ENCODE data around the gene ZSWIM9.

Gene ZSWIM9

DNA sequence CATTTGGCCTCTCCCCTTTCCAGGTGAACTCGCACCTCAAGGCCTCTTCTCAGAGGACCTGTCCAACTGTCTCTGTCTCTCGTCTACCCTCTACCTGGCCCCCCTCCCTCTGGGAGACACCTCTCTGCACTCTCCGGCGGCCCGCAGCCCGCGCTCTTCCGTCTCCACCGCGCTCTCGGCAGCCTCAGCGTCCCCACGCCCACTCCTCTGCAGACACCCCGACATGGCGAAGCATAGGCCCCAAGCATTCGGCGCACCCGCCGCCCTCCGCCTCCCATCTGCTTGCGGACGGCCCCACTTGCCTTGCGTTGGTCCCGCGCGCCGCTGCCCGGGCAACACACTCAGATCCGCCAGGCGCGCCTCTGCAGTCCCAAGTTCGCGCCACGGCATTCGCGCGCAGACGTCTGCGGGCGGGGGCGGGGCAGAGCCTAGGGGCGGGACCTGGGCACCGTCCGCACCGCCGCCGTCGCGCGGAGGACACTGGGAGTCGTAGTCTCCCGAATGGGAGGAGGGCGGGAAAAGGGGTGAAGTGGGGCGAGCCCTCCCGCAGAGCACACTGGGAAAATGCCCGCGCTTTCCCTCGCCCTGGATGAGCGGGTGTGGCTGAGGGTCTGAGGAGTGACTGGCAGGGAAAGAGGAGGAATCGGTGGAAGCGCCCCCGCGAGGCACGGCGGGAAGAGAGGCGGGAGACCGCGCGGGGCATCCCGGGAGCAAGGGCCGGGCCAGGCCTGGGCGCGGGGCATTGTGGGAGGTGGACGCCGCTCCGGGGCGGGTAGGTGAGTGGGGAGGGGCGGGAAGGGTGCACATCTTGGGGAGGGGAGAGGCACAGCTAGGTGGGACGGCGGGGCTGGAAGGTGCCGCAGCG, at the start of gene ZSWIM9, which contains the start of gene LIG1:
Gene ZSWIM9 (plus strand): TSS at position 742 of the 865 bp plus-strand sequence. CDS start 1,123 bp downstream, outside the sequence.
Gene LIG1 (minus strand): TSS at position 406 of the 865 bp plus-strand sequence. CDS start 4,778 bp downstream, outside the sequence.
- Histone ChIP-seq H3K4me3 (ENCODE audit: low read depth in 1 of 2, low read length in 2 of 2) (peak within 1 kb of the TSS; percentile 90 to 91), H3K4me1 (ENCODE audit: control insufficient read depth in 1 of 2, insufficient read depth in 2 of 2, low read length in 2 of 2) (peaks cover 5 to 18% of the 10 kb centered on the region in 2 donors), H3K27ac (ENCODE audit: low read length) (peak within 1 kb of the TSS; percentile 69), H3K36me3 (ENCODE audit: control insufficient read depth in 1 of 2, insufficient read depth in 2 of 2, low read length in 2 of 2) (peaks cover 5 to 19% of the 10 kb centered on the region in 2 donors), H3K9me3 (ENCODE audit: control insufficient read depth in 1 of 2, low read length in 2 of 2) (no peaks in the 10 kb centered on the region), H3K27me3 (ENCODE audit: low read depth, low read length) (no peaks in the 10 kb centered on the region)

DNA sequence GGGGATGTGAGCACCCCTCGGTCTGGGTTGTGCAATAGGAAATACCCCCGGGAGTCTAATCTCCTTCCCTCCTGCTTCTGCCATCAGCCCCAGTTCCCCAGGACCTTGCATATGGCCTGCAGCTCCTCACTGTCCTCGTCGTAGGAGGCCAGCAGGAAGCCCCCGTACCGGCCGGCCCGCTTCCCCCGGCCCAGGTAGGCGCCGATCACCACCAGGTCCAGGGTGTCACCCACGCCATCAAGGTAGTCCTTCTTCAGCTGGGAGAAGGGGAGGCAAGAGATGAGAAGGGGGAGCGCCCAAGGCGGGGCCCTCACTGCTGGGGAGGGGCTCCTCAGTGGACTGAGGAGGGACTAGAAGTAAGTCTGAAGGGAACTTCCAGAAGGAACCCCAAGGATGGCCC, 49.4 kb upstream of the ZSWIM9 start:
- Histone ChIP-seq H3K4me3 (ENCODE audit: low read depth in 1 of 2, low read length in 2 of 2) (no peak overlapping the region), H3K9me3 (ENCODE audit: control insufficient read depth in 1 of 2, low read length in 2 of 2) (no peaks in the 10 kb centered on the region), H3K27ac (ENCODE audit: low read length) (no peak overlapping the region), H3K27me3 (ENCODE audit: low read depth, low read length) (no peaks in the 10 kb centered on the region), H3K4me1 (ENCODE audit: control insufficient read depth in 1 of 2, insufficient read depth in 2 of 2, low read length in 2 of 2) (no peaks in the 10 kb centered on the region), H3K36me3 (ENCODE audit: control insufficient read depth in 1 of 2, insufficient read depth in 2 of 2, low read length in 2 of 2) (peaks cover 0 to 3% of the 10 kb centered on the region in 2 donors)

DNA sequence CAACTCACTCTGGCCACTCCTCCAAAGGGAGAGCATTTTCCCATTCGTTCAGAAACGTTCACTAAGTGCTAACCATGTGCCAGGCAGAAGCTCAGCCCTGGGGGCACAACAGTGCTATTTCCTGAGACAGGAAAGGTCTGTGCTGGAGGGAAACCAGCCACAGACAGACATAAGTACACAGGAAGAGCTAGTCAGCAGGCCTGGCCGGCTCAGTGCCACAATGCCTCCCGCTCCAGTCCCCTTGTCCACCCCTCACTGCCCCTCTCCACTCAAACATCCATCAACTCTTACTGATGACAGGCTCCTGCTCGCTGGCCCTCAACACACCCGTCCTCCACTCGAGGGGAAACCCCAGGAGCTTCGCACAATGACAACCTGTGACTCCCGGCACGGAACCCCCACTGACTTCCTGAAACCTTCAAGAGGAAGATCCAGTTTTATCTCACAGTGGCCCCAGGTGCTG, 48.5 kb upstream of the ZSWIM9 start:
- Histone ChIP-seq H3K27me3 (ENCODE audit: low read depth, low read length) (no peaks in the 10 kb centered on the region), H3K4me3 (ENCODE audit: low read depth in 1 of 2, low read length in 2 of 2) (no peak overlapping the region), H3K36me3 (ENCODE audit: control insufficient read depth in 1 of 2, insufficient read depth in 2 of 2, low read length in 2 of 2) (peaks cover 0 to 5% of the 10 kb centered on the region in 2 donors), H3K9me3 (ENCODE audit: control insufficient read depth in 1 of 2, low read length in 2 of 2) (no peaks in the 10 kb centered on the region), H3K4me1 (ENCODE audit: control insufficient read depth in 1 of 2, insufficient read depth in 2 of 2, low read length in 2 of 2) (no peaks in the 10 kb centered on the region), H3K27ac (ENCODE audit: low read length) (no peak overlapping the region)

DNA sequence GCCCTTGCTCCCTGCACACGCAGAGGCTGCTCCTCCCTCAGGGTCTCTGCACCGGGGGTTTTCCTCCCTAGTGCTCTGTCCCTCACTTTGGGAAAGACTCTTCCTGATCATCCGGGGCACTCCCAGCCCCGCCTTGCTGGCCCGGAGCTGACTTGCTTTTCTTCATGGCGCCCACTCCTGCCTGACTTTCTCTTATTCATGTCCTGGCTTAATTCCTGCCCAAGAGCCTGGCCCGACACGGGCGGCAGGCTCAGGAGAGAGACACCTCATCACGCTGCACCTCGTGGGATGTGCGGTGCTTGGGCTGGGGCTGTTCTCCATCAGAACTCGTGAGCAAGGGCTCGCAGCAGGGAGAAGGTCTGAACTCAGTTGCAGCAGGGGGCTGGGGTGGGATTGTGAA, 48.1 kb upstream of the ZSWIM9 start:
- no peak overlapping the region for H3K4me3 ChIP-seq (ENCODE audit: low read depth in 1 of 2, low read length in 2 of 2)
- no peaks in the 10 kb centered on the region for H3K4me1 ChIP-seq (ENCODE audit: control insufficient read depth in 1 of 2, insufficient read depth in 2 of 2, low read length in 2 of 2)
- H3K27ac ChIP-seq (ENCODE audit: low read length), result no peak overlapping the region
- no peaks in the 10 kb centered on the region for H3K27me3 ChIP-seq (ENCODE audit: low read depth, low read length)
- no peaks in the 10 kb centered on the region for H3K9me3 ChIP-seq (ENCODE audit: control insufficient read depth in 1 of 2, low read length in 2 of 2)
- peaks cover 0 to 10% of the 10 kb centered on the region in 2 donors for H3K36me3 ChIP-seq (ENCODE audit: control insufficient read depth in 1 of 2, insufficient read depth in 2 of 2, low read length in 2 of 2)

DNA sequence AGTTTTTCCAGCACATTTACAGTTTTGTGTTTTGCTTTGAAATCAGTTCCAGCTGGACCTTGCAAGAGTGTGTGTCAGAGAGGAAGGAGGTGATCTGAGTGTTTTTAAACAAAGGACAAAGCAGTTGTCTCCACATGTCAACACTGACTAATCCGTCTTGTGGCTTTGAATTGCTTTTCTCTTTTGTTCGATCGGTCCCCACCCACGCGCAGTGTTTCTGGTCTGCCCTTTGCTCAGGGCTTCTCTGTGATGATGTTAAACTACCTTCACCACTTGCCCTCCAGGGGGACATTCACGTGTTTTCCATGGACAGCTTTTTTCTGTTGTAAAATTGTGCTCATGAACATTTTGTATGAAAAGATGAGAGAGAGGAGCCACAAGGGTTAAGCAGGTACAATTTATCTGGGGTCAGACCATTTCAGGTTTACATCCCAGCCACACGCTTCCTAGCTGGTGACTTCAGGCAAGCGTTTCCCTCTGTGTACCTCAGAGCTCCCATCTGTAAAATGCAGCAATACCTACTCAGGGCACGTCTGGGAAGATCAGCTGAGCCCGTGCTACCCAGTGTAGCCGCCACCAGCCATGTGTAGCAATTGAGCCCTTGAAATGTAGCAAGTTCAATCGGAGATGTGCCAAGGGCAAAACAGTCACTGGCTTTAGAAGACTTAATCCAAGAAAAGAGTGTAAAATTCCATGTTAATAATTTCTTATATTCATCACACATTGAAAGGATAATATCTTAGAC, 46.4 kb upstream of the ZSWIM9 start:
- no peak overlapping the region for H3K27ac ChIP-seq (ENCODE audit: low read length)
- no peaks in the 10 kb centered on the region for H3K27me3 ChIP-seq (ENCODE audit: low read depth, low read length)
- H3K9me3 ChIP-seq (ENCODE audit: control insufficient read depth in 1 of 2, low read length in 2 of 2), result no peaks in the 10 kb centered on the region
- H3K4me1 ChIP-seq (ENCODE audit: control insufficient read depth in 1 of 2, insufficient read depth in 2 of 2, low read length in 2 of 2), result no peaks in the 10 kb centered on the region
- H3K4me3 ChIP-seq (ENCODE audit: low read depth in 1 of 2, low read length in 2 of 2), result no peak overlapping the region
- peaks cover 0 to 21% of the 10 kb centered on the region in 2 donors for H3K36me3 ChIP-seq (ENCODE audit: control insufficient read depth in 1 of 2, insufficient read depth in 2 of 2, low read length in 2 of 2)

DNA sequence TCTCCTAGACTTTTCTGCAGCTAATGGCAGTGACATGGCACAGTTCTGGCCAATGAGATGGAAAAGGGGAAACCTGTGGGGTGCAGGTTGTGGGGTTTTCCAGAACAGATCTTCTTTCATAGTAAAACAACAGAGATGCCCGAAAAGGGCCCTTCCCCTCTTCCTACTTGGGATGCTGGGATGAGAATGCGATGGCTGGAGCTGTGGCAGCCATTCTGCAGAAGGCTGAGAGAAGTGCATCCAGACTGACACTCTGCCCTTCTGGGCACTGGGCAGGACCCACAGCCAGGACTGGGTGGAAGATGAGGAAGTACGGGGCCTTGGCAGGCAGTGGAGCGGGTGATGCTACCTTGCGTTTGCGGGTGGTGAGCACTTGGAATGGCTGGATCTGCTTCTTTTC, 42.9 kb upstream of the ZSWIM9 start:
- H3K9me3 ChIP-seq (ENCODE audit: control insufficient read depth in 1 of 2, low read length in 2 of 2), result no peaks in the 10 kb centered on the region
- peaks cover 0 to 24% of the 10 kb centered on the region in 2 donors for H3K36me3 ChIP-seq (ENCODE audit: control insufficient read depth in 1 of 2, insufficient read depth in 2 of 2, low read length in 2 of 2)
- H3K4me1 ChIP-seq (ENCODE audit: control insufficient read depth in 1 of 2, insufficient read depth in 2 of 2, low read length in 2 of 2), result no peaks in the 10 kb centered on the region
- no peaks in the 10 kb centered on the region for H3K27me3 ChIP-seq (ENCODE audit: low read depth, low read length)
- no peak overlapping the region for H3K27ac ChIP-seq (ENCODE audit: low read length)
- no peak overlapping the region for H3K4me3 ChIP-seq (ENCODE audit: low read depth in 1 of 2, low read length in 2 of 2)

DNA sequence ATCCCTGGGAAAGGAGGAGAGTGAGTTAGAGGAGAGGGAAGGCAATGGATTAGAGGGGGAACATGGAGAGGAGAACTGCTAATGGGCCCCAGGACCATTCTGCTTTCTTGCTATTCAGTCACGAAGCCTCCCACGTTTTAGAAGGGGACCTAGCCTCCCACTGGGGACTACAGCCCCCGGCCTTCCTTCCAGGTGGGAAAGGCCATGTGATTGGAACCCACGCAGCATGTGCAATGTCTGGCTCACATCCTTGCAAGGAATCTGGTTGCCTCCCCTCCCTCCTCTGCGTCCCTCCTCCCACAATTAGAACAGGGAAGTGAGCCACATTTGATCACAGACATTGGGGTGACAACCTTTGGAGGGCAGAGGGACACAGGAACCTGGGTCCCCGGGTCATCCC, 37.4 kb upstream of the ZSWIM9 start:
- peaks cover 0 to 15% of the 10 kb centered on the region in 2 donors for H3K36me3 ChIP-seq (ENCODE audit: control insufficient read depth in 1 of 2, insufficient read depth in 2 of 2, low read length in 2 of 2)
- no peak overlapping the region for H3K27ac ChIP-seq (ENCODE audit: low read length)
- H3K4me3 ChIP-seq (ENCODE audit: low read depth in 1 of 2, low read length in 2 of 2), result no peak overlapping the region
- no peaks in the 10 kb centered on the region for H3K27me3 ChIP-seq (ENCODE audit: low read depth, low read length)
- no peaks in the 10 kb centered on the region for H3K4me1 ChIP-seq (ENCODE audit: control insufficient read depth in 1 of 2, insufficient read depth in 2 of 2, low read length in 2 of 2)
- no peaks in the 10 kb centered on the region for H3K9me3 ChIP-seq (ENCODE audit: control insufficient read depth in 1 of 2, low read length in 2 of 2)

DNA sequence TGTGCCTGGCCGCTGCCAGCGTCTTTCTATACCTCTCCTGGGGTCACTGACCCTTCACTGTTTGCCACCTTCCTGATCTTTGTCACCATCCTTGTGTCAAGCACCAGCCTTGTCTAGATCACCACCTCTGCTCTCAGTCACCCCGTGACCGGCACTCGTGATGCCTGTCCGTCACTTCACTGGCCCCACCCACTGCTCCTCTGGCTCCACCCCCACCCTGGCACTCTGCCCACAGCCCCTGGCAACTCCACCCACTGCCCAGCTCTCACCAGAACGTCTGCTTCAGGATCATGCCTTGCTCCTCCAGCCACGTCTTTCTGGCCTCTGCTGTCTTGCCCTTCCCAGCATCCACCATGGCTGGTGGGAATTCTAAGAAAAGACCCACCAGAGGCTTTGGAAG, 35.1 kb upstream of the ZSWIM9 start:
- Histone ChIP-seq H3K9me3 (ENCODE audit: control insufficient read depth in 1 of 2, low read length in 2 of 2) (no peaks in the 10 kb centered on the region), H3K4me3 (ENCODE audit: low read depth in 1 of 2, low read length in 2 of 2) (no peak overlapping the region), H3K27me3 (ENCODE audit: low read depth, low read length) (no peaks in the 10 kb centered on the region), H3K4me1 (ENCODE audit: control insufficient read depth in 1 of 2, insufficient read depth in 2 of 2, low read length in 2 of 2) (no peaks in the 10 kb centered on the region), H3K27ac (ENCODE audit: low read length) (no peak overlapping the region), H3K36me3 (ENCODE audit: control insufficient read depth in 1 of 2, insufficient read depth in 2 of 2, low read length in 2 of 2) (peaks cover 0 to 15% of the 10 kb centered on the region in 2 donors)

DNA sequence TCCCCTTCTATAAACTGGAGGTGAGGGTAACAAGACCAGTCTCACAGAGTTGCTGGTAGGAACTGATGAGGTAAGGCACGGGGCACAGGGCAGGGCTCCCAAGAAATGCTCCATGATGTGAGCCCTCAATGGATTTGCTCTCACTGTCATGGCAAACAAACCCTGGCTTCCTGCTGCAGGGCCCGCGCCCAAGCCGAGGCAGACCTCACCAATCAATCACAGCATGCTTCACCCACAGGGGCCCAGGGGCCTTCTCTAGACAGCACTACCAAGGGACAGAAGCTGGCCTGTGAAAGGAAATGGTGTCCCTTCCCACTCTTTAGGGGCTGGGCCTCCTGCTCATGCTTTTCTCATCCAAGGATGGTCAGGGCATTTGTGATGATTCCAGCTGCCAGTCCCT, 33.9 kb upstream of the ZSWIM9 start:
- Histone ChIP-seq H3K4me3 (ENCODE audit: low read depth in 1 of 2, low read length in 2 of 2) (no peak overlapping the region), H3K27me3 (ENCODE audit: low read depth, low read length) (no peaks in the 10 kb centered on the region), H3K27ac (ENCODE audit: low read length) (no peak overlapping the region), H3K36me3 (ENCODE audit: control insufficient read depth in 1 of 2, insufficient read depth in 2 of 2, low read length in 2 of 2) (peaks cover 0 to 15% of the 10 kb centered on the region in 2 donors), H3K4me1 (ENCODE audit: control insufficient read depth in 1 of 2, insufficient read depth in 2 of 2, low read length in 2 of 2) (no peaks in the 10 kb centered on the region), H3K9me3 (ENCODE audit: control insufficient read depth in 1 of 2, low read length in 2 of 2) (no peaks in the 10 kb centered on the region)

DNA sequence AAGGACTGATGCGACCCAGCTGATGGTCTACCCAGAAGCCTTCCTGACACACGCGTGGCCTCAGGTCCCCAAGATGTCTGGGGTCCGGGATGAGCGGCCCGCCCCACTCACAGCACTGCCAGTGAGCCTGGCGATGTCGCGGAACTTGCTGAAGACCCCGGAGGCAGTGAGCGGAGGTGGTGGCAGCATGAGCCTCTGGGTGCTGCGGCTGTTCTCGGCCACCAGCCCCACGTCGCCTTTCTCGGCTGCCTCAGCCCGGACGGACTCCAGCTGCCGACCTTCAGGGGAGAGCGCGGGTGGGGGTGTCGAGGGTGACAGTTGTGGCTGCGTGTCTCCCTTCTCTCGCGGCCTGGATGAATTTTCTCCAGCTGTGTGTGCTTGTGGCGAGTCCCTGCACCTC, 33.1 kb upstream of the ZSWIM9 start:
- peaks cover 0 to 15% of the 10 kb centered on the region in 2 donors for H3K36me3 ChIP-seq (ENCODE audit: control insufficient read depth in 1 of 2, insufficient read depth in 2 of 2, low read length in 2 of 2)
- no peak overlapping the region for H3K4me3 ChIP-seq (ENCODE audit: low read depth in 1 of 2, low read length in 2 of 2)
- no peaks in the 10 kb centered on the region for H3K9me3 ChIP-seq (ENCODE audit: control insufficient read depth in 1 of 2, low read length in 2 of 2)
- no peak overlapping the region for H3K27ac ChIP-seq (ENCODE audit: low read length)
- no peaks in the 10 kb centered on the region for H3K27me3 ChIP-seq (ENCODE audit: low read depth, low read length)
- no peaks in the 10 kb centered on the region for H3K4me1 ChIP-seq (ENCODE audit: control insufficient read depth in 1 of 2, insufficient read depth in 2 of 2, low read length in 2 of 2)

DNA sequence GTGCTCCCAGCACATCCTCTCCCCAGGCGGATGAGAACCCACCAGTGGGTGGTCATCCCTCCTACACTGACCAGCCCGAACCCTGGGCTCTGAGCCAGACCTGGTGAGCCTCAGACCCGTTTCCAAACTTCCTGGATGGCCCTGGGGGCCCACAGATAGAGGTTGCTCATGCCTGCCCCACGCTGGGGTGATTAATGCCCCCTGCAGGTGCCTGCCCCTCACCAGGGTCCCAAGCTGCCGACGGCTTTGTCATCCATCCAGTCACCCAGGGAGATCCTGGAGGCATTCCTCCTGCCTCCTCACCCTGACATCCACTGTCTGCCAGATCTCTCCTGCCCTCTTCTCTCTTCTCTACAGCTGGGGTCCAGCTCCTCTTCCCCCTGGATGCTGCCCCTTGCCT, 31.4 kb upstream of the ZSWIM9 start:
- H3K9me3 ChIP-seq (ENCODE audit: control insufficient read depth in 1 of 2, low read length in 2 of 2), result no peaks in the 10 kb centered on the region
- no peaks in the 10 kb centered on the region for H3K27me3 ChIP-seq (ENCODE audit: low read depth, low read length)
- H3K27ac ChIP-seq (ENCODE audit: low read length), result no peak overlapping the region
- no peak overlapping the region for H3K4me3 ChIP-seq (ENCODE audit: low read depth in 1 of 2, low read length in 2 of 2)
- H3K4me1 ChIP-seq (ENCODE audit: control insufficient read depth in 1 of 2, insufficient read depth in 2 of 2, low read length in 2 of 2), result no peaks in the 10 kb centered on the region
- H3K36me3 ChIP-seq (ENCODE audit: control insufficient read depth in 1 of 2, insufficient read depth in 2 of 2, low read length in 2 of 2), result peaks cover 3 to 15% of the 10 kb centered on the region in 2 donors

All from muscle layer of duodenum (tissue), 2 donors.